Erythroblast (primary cell): Measurements from ENCODE around the gene AFAP1.

ENCODE experiments used
- GATA1 ChIP-seq: IDR thresholded peaks from 2 replicates; pipeline ENCODE4 v1.6.1; 2011; ENCODE audit warnings: low read depth, mild to moderate bottlenecking, control low read depth, low read length, moderate library complexity
- POLR2A ChIP-seq: IDR thresholded peaks from 2 replicates; pipeline ENCODE4 v1.6.1; 2011; ENCODE audit warnings: mild to moderate bottlenecking, low read length

GRCh38 chr4:7828011-7828720, 111.5 kb downstream of the AFAP1 start:
- TF ChIP-seq POLR2A: no peak
- no peak for TF ChIP-seq GATA1
